Stomach (tissue), 9 donors: ENCODE measurements around the gene TEAD4. TPM values are rescaled to one million over a fixed set of nuclear protein-coding genes. Genes with fewer than 3 reads are reported as not detected.
A peak's percentile ranks its signal among the peaks of the same experiment; 100 is the strongest.

Experiments
- DNase-seq, 2 donors: peaks; one replicate each; pipeline versions ENCODE4 v3.0.0 to v3.0.0-alpha.2; 2013 to 2019
- H3K27ac ChIP-seq, 5 donors: fragments of 200-600 bp in 4 of 5; sonication (generic) in 4 of 5; one replicate each; pipeline ENCODE4 v1.5.1; 2013 to 2019; ENCODE audit warnings: mild to moderate bottlenecking in 1 of 5, moderate library complexity in 1 of 5
- H3K27me3 ChIP-seq, 3 donors: fragments of 200-600 bp; sonication (generic); one replicate each; pipeline ENCODE4 v1.5.1; 2017 to 2019; ENCODE audit warnings: mixed run types in 1 of 3
- H3K36me3 ChIP-seq, 4 donors: fragments of 200-600 bp; sonication (generic); 1 replicate in 3 of 4; 2 replicates in 1 of 4; pipeline ENCODE4 v1.5.1; 2016 to 2019
- H3K4me1 ChIP-seq, 4 donors: fragments of 200-600 bp; sonication (generic); one replicate each; pipeline ENCODE4 v1.5.1; 2016 to 2019
- H3K4me3 ChIP-seq, 4 donors: fragments of 200-600 bp; sonication (generic) in 3 of 4; one replicate each; pipeline ENCODE4 v1.5.1; 2016 to 2019; ENCODE audit warnings: mild to moderate bottlenecking in 1 of 4
- H3K9me3 ChIP-seq, 4 donors: fragments of 200-600 bp; sonication (generic); one replicate each; pipeline ENCODE4 v1.5.1; 2016 to 2019
- CTCF ChIP-seq, 7 experiments: fragments of 450-650 bp in 4 of 7; fragments of 200-600 bp in 3 of 7; sonication (generic) in 3 of 7; IDR thresholded peaks; one replicate each; pipeline ENCODE4 v1.5.1; 2016 to 2019; ENCODE audit warnings: antibody characterized with exemption in 7 of 7, control low read depth in 2 of 7, mild to moderate bottlenecking in 1 of 7
- EP300 ChIP-seq: sonication (generic); formaldehyde crosslinking; IDR thresholded peaks from one replicate; pipeline ENCODE4 v1.6.1; 2017; ENCODE audit warnings: antibody characterized with exemption
- POLR2A ChIP-seq, 4 donors: fragments of 450-650 bp; IDR thresholded peaks; one replicate each; pipeline ENCODE4 v1.6.1; 2016; ENCODE audit warnings: antibody characterized with exemption in 4 of 4, control low read depth in 2 of 4, mild to moderate bottlenecking in 1 of 4, moderate library complexity in 1 of 4
- POLR2AphosphoS5 ChIP-seq, 3 donors: sonication (generic); formaldehyde crosslinking; IDR thresholded peaks; one replicate each; pipeline ENCODE4 v1.6.1; 2016; ENCODE audit warnings: antibody characterized with exemption in 3 of 3
- WGBS, 5 donors: extraction: QIAGEN DNeasy Blood & Tissue Kit in 3 of 5; methylation state at CpG; one replicate each; pipeline versions ENCODE4 v1.1.5 to v1.1.7; 2013 to 2018; 5-methylcytosine and 5-hydroxymethylcytosine counted together
- intact Hi-C: fragments of 100-400 bp; cut with DNase I; formaldehyde crosslinking; loops from one replicate; pipeline ENCODE4 v1.15.1; 2023; ENCODE audit warnings: low total_unique reads
- polyA plus RNA-seq, 3 donors: library from polyadenylated mRNA; stranded (reverse); fragments of 200-250 nt; gene quantifications; one replicate each; pipeline ENCODE4 v1.2.3, GENCODE V29; 2013
- total RNA-seq, 5 donors: library from RNA; depleted of rRNA; stranded (reverse); fragments of >200 nt; gene quantifications; one replicate each; pipeline versions ENCODE4 v1.1.0 to v1.2.3, GENCODE V29; 2014 to 2016
- donor health status: healthy with polysubstance abuse.
- donor health status: Bipolar disorder and iron deficiency.
- donor health status: healthy.

The TEAD4 gene
- total and polyA plus RNA-seq, 8 donors: 5.7 to 10.6 (median 8.3) TPM; not detected in 2

- H3K36me3 ChIP-seq: no peaks in the 10 kb centered on the region
- peak overlapping the region; percentile 57 to 68 (median 66) for H3K4me3 ChIP-seq
- intact Hi-C loops: no loop called here
- peak overlapping the region in 4 of 5 donors; percentile 80 to 89 (median 83) for H3K27ac ChIP-seq
- peaks cover 0 to 66% (median 0%) of the 10 kb centered on the region in 3 donors for H3K27me3 ChIP-seq
- TF ChIP-seq EP300: no peak
- no peak for TF ChIP-seq POLR2A (IDR thresholded peaks at IDR 0.05)
- TF ChIP-seq POLR2AphosphoS5 (IDR thresholded peaks at IDR 0.05): no peak
- no peak for TF ChIP-seq CTCF (IDR thresholded peaks at IDR 0.05)
- no peak for DNase-seq
- WGBS, 5 donors: 18 to 31% (median 22%) methylated on average over 17 to 18 of the region's 18 CpGs
- peaks cover 13 to 43% (median 29%) of the 10 kb centered on the region in 4 donors for H3K4me1 ChIP-seq
- no peaks in the 10 kb centered on the region for H3K9me3 ChIP-seq
These were observed 1.3 kb downstream of the TEAD4 start for GRCh38 chr12:2960390-2960956.

DNA sequence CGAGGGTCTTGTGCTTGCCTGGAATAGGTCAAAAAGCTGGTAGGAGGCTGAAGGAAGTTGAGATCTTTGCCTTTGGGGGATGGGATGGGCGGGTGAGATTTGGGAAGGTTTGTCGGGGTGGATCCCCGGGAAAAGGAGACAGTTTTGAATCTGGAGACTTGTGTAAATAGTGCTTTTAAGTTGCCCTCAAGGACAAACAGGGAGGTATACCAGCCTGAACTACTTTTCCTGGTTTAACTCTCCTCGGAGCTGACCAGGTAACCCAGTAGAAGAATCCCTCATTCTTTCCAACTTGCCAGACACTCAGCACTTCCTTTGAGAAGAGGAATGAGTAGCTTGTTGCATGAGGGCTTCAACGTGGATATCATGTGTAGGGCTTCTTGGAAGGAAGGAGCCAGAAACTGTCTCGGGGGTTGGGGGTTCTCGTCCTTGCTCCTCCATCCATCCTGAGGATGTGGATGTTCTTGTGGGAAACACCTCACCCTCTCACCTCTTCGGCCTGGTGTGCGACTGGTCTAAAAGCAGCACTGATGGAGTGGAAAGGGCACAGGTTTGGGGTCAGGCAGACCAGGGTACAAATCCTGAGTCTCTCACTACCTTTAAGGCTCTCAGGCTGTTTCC, 1.9 kb downstream of the TEAD4 start:
- no peak for TF ChIP-seq EP300
- no peak for TF ChIP-seq POLR2AphosphoS5 (IDR thresholded peaks at IDR 0.05)
- Histone ChIP-seq H3K9me3 (no peaks in the 10 kb centered on the region), H3K36me3 (no peaks in the 10 kb centered on the region), H3K27me3 (peaks cover 0 to 66% (median 0%) of the 10 kb centered on the region in 3 donors), H3K4me3 (peak overlapping the region in 3 of 4 donors; percentile 66 to 68 (median 66)), H3K4me1 (peaks cover 13 to 43% (median 29%) of the 10 kb centered on the region in 4 donors), H3K27ac (peak overlapping the region in 2 of 5 donors; percentile 80 to 82)
- DNase-seq: no peak
- WGBS, 5 donors: 52 to 71% (median 62%) methylated on average over 10 of the region's 10 CpGs
- intact Hi-C loops: no loop called here

DNA sequence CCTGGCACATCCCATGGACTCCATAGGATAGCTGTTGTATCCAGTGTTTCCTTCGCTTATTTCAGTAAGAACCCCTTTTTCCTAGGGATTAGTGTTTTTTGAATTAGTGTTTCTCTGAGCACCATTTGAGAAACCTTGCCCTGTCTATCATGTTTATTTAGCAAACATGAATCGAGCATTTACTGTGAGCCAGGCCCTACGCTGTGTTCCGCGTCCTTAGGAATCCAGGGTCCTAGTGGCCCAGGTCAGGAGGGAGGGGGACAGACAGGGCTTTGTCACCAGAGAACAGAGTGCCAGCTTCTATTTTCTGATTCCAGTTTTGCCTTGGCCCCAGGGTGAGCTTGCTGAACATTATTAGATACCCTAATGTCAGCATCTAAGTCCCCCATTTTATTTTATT, 2.5 kb downstream of the TEAD4 start:
- peak overlapping the region in 2 of 4 donors; percentile 66 to 68 for H3K4me3 ChIP-seq
- no peak for TF ChIP-seq POLR2A (IDR thresholded peaks at IDR 0.05)
- no peak for TF ChIP-seq POLR2AphosphoS5 (IDR thresholded peaks at IDR 0.05)
- no peaks in the 10 kb centered on the region for H3K36me3 ChIP-seq
- H3K4me1 ChIP-seq: peaks cover 13 to 43% (median 29%) of the 10 kb centered on the region in 4 donors
- H3K9me3 ChIP-seq: no peaks in the 10 kb centered on the region
- H3K27ac ChIP-seq: no peak overlapping the region
- no peak for DNase-seq
- WGBS, 5 donors: 67 to 92% (median 82%) methylated on average over 5 of the region's 5 CpGs
- peaks cover 0 to 66% (median 0%) of the 10 kb centered on the region in 3 donors for H3K27me3 ChIP-seq
- intact Hi-C loops: no loop called here

DNA sequence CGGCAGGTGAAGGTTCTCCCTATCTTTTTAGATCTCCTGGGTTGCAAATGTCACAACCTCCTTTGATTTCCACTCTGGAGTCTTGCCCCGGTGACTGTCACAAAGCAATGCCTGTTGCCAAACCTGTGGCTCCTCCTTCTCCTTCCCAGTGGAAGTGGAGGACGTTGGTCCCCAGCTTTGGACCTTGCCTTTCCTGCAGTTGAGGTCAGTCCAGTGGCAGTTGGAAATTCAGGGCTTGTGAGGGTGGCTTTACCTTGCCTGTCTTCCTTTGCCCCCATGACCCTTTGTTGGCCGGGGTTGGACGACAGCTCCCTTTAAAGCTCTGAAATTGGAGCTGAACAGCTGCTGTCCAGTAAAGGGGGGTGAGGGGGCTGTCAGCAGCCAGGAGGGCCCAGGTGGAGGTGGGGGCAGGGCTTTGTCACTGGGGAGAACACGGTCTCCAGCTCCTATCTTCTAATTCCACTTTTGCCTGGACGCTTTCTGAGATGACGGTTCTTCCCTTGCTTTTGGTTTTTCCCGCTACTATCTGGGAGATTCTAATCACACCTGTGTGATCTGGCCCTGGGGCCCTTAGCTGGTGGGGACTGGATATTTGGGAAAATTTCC, 4.1 kb downstream of the TEAD4 start:
- H3K4me3 ChIP-seq: no peak overlapping the region
- no peak for DNase-seq
- TF ChIP-seq EP300 (no peak), POLR2AphosphoS5 (IDR thresholded peaks at IDR 0.05) (no peak), CTCF (IDR thresholded peaks at IDR 0.05) (no peak), POLR2A (IDR thresholded peaks at IDR 0.05) (no peak)
- H3K27ac ChIP-seq: peak overlapping the region in 4 of 5 donors; percentile 19 to 47 (median 36)
- peaks cover 0 to 55% (median 0%) of the 10 kb centered on the region in 3 donors for H3K27me3 ChIP-seq
- WGBS, 5 donors: 62 to 77% (median 72%) methylated on average over 9 of the region's 9 CpGs
- H3K36me3 ChIP-seq: no peaks in the 10 kb centered on the region
- no peaks in the 10 kb centered on the region for H3K9me3 ChIP-seq
- intact Hi-C loops: no loop called here
- peaks cover 7 to 34% (median 22%) of the 10 kb centered on the region in 4 donors for H3K4me1 ChIP-seq

- Histone ChIP-seq H3K9me3 (no peaks in the 10 kb centered on the region), H3K4me3 (no peak overlapping the region), H3K27ac (peak overlapping the region in 4 of 5 donors; percentile 19 to 47 (median 36)), H3K36me3 (no peaks in the 10 kb centered on the region), H3K27me3 (peaks cover 0 to 49% (median 0%) of the 10 kb centered on the region in 3 donors), H3K4me1 (peaks cover 4 to 31% (median 16%) of the 10 kb centered on the region in 4 donors)
- DNase-seq: peak in 1 of 2 donors; percentile 35
- 62 to 77% (median 73%) methylated on average over 12 to 15 of the region's 15 CpGs for WGBS, 5 donors
- intact Hi-C loops: no loop called here
- TF ChIP-seq POLR2A (IDR thresholded peaks at IDR 0.05): no peak
- TF ChIP-seq CTCF (IDR thresholded peaks at IDR 0.05): no peak
- TF ChIP-seq EP300: no peak
- TF ChIP-seq POLR2AphosphoS5 (IDR thresholded peaks at IDR 0.05): no peak
These were observed 4.6 kb downstream of the TEAD4 start for GRCh38 chr12:2963760-2964292.
